Osteoblast (primary cell): Measurements from ENCODE around the gene ZFP92. TPM values are rescaled to one million over a fixed set of nuclear protein-coding genes. Genes with fewer than 3 reads are reported as not detected.
A peak's percentile ranks its signal among the peaks of the same experiment; 100 is the strongest.

Experiments
- DNase-seq: peaks from one replicate; pipeline ENCODE4 v3.0.0; 2011; ENCODE audit warnings: low spot score, mixed read lengths; ENCODE audit not compliant: insufficient read length; ENCODE audit errors: missing footprints
- H2AFZ ChIP-seq: 2 replicates; pipeline ENCODE4 v1.6.0; 2011; ENCODE audit warnings: mild to moderate bottlenecking, low read length
- H3K27ac ChIP-seq: 2 replicates; pipeline ENCODE4 v1.5.1; 2011; ENCODE audit warnings: mild to moderate bottlenecking, low read depth, low read length, moderate library complexity
- H3K27me3 ChIP-seq: 2 replicates; pipeline ENCODE4 v1.6.0; 2012; ENCODE audit warnings: mild to moderate bottlenecking, control low read depth, inconsistent platforms, low read length, moderate library complexity; ENCODE audit not compliant: insufficient read depth
- H3K36me3 ChIP-seq: 2 replicates; pipeline ENCODE4 v1.5.1; 2011; ENCODE audit warnings: mild to moderate bottlenecking, low read length, control low read depth, moderate library complexity; ENCODE audit not compliant: insufficient read depth
- H3K4me1 ChIP-seq: 2 replicates; pipeline ENCODE4 v1.5.1; 2011; ENCODE audit warnings: mild to moderate bottlenecking, low read length, control low read depth, moderate library complexity; ENCODE audit not compliant: insufficient read depth
- H3K4me2 ChIP-seq: 2 replicates; pipeline ENCODE4 v1.6.0; 2011; ENCODE audit warnings: mild to moderate bottlenecking, low read length; ENCODE audit not compliant: insufficient read depth
- H3K4me3 ChIP-seq: fragments of 200-600 bp; sonication (generic); 3 replicates; pipeline ENCODE4 v1.5.1; 2012; ENCODE audit warnings: mild to moderate bottlenecking, low read length, inconsistent platforms; ENCODE audit not compliant: insufficient read depth
- H3K79me2 ChIP-seq: 2 replicates; pipeline ENCODE4 v1.6.0; 2012; ENCODE audit warnings: mild to moderate bottlenecking, low read length, control low read depth, inconsistent platforms; ENCODE audit not compliant: insufficient read depth
- H3K9me3 ChIP-seq: 2 replicates; pipeline ENCODE4 v1.5.1; 2011; ENCODE audit warnings: low read depth, low read length, control low read depth
- H4K20me1 ChIP-seq: 2 replicates; pipeline ENCODE4 v1.6.0; 2012; ENCODE audit warnings: mild to moderate bottlenecking, low read length, control low read depth; ENCODE audit not compliant: insufficient read depth
- CTCF ChIP-seq: IDR thresholded peaks from 2 replicates; pipeline ENCODE4 v1.5.1; 2011; ENCODE audit warnings: mild to moderate bottlenecking, low read depth, low read length, moderate library complexity; ENCODE audit errors: extremely low read depth
- total RNA-seq: library from RNA; depleted of rRNA; stranded (reverse); fragments of >200 nt; gene quantifications from 2 replicates; pipeline ENCODE4 v1.2.3, GENCODE V29; 2012

ZFP92 gene
- total RNA-seq, 1 donor: not detected

- TF ChIP-seq CTCF: no peak
- H3K27ac ChIP-seq: no peak overlapping the region
- H3K9me3 ChIP-seq: no peaks in the 10 kb centered on the region
- H2AFZ ChIP-seq: no peak overlapping the region
- peak; percentile 65 for DNase-seq
- H3K27me3 ChIP-seq: peaks cover 8% of the 10 kb centered on the region
- no peaks in the 10 kb centered on the region for H4K20me1 ChIP-seq
- H3K4me1 ChIP-seq: no peaks in the 10 kb centered on the region
- H3K79me2 ChIP-seq: no peaks in the 10 kb centered on the region
- H3K4me3 ChIP-seq: no peak overlapping the region
- H3K36me3 ChIP-seq: no peaks in the 10 kb centered on the region
- no peak overlapping the region for H3K4me2 ChIP-seq
These were observed 5.3 kb upstream of the ZFP92 start for GRCh38 chrX:153406011-153406410.

GRCh38 chrX:153406903-153407302 is 4.4 kb upstream of the ZFP92 start:
- no peaks in the 10 kb centered on the region for H3K36me3 ChIP-seq
- H3K4me1 ChIP-seq: no peaks in the 10 kb centered on the region
- peaks cover 14% of the 10 kb centered on the region for H3K27me3 ChIP-seq
- H4K20me1 ChIP-seq: no peaks in the 10 kb centered on the region
- no peak for TF ChIP-seq CTCF
- H3K79me2 ChIP-seq: no peaks in the 10 kb centered on the region
- H2AFZ ChIP-seq: no peak overlapping the region
- no peaks in the 10 kb centered on the region for H3K9me3 ChIP-seq
- peak; percentile 53 for DNase-seq
- H3K4me2 ChIP-seq: no peak overlapping the region
- H3K4me3 ChIP-seq: no peak overlapping the region
- H3K27ac ChIP-seq: no peak overlapping the region

DNA sequence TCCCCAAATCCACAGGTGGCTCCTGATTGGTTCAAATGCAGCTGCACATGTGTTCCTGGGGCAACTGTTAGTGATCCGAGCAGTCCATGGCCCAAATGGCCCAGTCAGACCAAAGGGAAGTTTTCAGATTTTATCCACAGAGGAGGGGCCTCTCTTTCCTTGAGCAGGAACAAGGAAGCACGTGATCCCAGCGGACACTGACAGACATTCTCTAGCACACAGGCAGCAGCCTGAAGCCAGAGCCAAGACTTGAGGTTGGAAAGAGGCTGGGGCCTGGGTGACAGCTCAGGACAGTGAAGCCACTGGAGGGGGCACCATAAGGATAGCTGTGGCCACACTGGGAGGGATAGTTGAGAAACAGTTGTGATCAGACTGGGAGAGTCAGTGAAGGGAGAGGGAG is 3.5 kb upstream of the ZFP92 start:
- H3K4me3 ChIP-seq: no peak overlapping the region

GRCh38 chrX:153408221-153408721 is 3.0 kb upstream of the ZFP92 start:
- peaks cover 25% of the 10 kb centered on the region for H3K27me3 ChIP-seq
- TF ChIP-seq CTCF: no peak
- no peak overlapping the region for H3K4me2 ChIP-seq
- no peaks in the 10 kb centered on the region for H4K20me1 ChIP-seq
- no peak overlapping the region for H2AFZ ChIP-seq
- H3K79me2 ChIP-seq: no peaks in the 10 kb centered on the region
- DNase-seq: peak; percentile 83
- H3K9me3 ChIP-seq: no peaks in the 10 kb centered on the region
- no peak overlapping the region for H3K27ac ChIP-seq
- H3K36me3 ChIP-seq: no peaks in the 10 kb centered on the region
- no peaks in the 10 kb centered on the region for H3K4me1 ChIP-seq
- no peak overlapping the region for H3K4me3 ChIP-seq

More for the DNA sequence above, 3.5 kb upstream of the ZFP92 start:
- Histone ChIP-seq H3K4me1 (no peaks in the 10 kb centered on the region), H4K20me1 (no peaks in the 10 kb centered on the region), H2AFZ (no peak overlapping the region), H3K36me3 (no peaks in the 10 kb centered on the region), H3K9me3 (no peaks in the 10 kb centered on the region), H3K27ac (no peak overlapping the region), H3K27me3 (peaks cover 22% of the 10 kb centered on the region), H3K79me2 (no peaks in the 10 kb centered on the region), H3K4me2 (no peak overlapping the region)
- DNase-seq: peak; percentile 80
- TF ChIP-seq CTCF: no peak
